HG03442 (cell line): ENCODE results near the gene SLC2A13.
"Not testable (repeated sequence)": the region's sequence is repeated elsewhere in the genome, so short reads cannot be mapped to it uniquely, and the experiment has no call there.

ENCODE experiments used
- ATAC-seq: cut with Tn5 transposase; IDR thresholded peaks from one replicate; pipeline ENCODE4 v1.9.1; 2021; ENCODE audit warnings: mild to moderate bottlenecking, moderate library complexity; ENCODE audit not compliant: unreplicated experiment

The SLC2A13 gene

GRCh38 chr12:39830171-39830570, 275.7 kb downstream of the SLC2A13 start:
- ATAC-seq, result no peak

- peak; percentile 39 for ATAC-seq
Observed at GRCh38 chr12:39824505-39825212, 281.2 kb downstream of the SLC2A13 start.

- ATAC-seq, result no peak
Observed at GRCh38 chr12:39816671-39817185, 289.2 kb downstream of the SLC2A13 start.

GRCh38 chr12:39815746-39816145, 290.1 kb downstream of the SLC2A13 start:
- no peak for ATAC-seq

GRCh38 chr12:39814626-39815025, 291.3 kb downstream of the SLC2A13 start:
- ATAC-seq, result no peak

- ATAC-seq, result no peak
Observed at GRCh38 chr12:39813776-39814175, 292.1 kb downstream of the SLC2A13 start.

- ATAC-seq, result not testable (repeated sequence)
Observed at GRCh38 chr12:39812456-39812855, 293.4 kb downstream of the SLC2A13 start.

GRCh38 chr12:39807043-39807442, 298.8 kb downstream of the SLC2A13 start:
- peak; percentile 61 for ATAC-seq

- no peak for ATAC-seq
Observed at GRCh38 chr12:39805651-39806050, 300.2 kb downstream of the SLC2A13 start.

GRCh38 chr12:39804898-39805297, 301.0 kb downstream of the SLC2A13 start:
- ATAC-seq, result no peak

- ATAC-seq, result no peak
Observed at GRCh38 chr12:39804479-39804878, 301.4 kb downstream of the SLC2A13 start.

GRCh38 chr12:39803151-39803550, 302.7 kb downstream of the SLC2A13 start:
- ATAC-seq, result no peak

- no peak for ATAC-seq
Observed at GRCh38 chr12:39798977-39799376, 306.9 kb downstream of the SLC2A13 start.

GRCh38 chr12:39798429-39798828, 307.5 kb downstream of the SLC2A13 start:
- no peak for ATAC-seq

- no peak for ATAC-seq
Observed at GRCh38 chr12:39795481-39795880, 310.4 kb downstream of the SLC2A13 start.

- ATAC-seq, result no peak
Observed at GRCh38 chr12:39792938-39793337, 312.9 kb downstream of the SLC2A13 start.

- ATAC-seq, result no peak
Observed at GRCh38 chr12:39788239-39788638, 317.6 kb downstream of the SLC2A13 start.

- not testable (repeated sequence) for ATAC-seq
Observed at GRCh38 chr12:39785814-39786213, 320.1 kb downstream of the SLC2A13 start.

- ATAC-seq, result no peak
Observed at GRCh38 chr12:39782026-39782545, 323.8 kb downstream of the SLC2A13 start.

- ATAC-seq, result no peak
Observed at GRCh38 chr12:39780913-39781446, 324.9 kb downstream of the SLC2A13 start.

- no peak for ATAC-seq
Observed at GRCh38 chr12:39780411-39780912, 325.4 kb downstream of the SLC2A13 start.

GRCh38 chr12:39779768-39780340, 326.0 kb downstream of the SLC2A13 start:
- no peak for ATAC-seq
